ENCODE data around the gene PDE9A.

Gene PDE9A

DNA sequence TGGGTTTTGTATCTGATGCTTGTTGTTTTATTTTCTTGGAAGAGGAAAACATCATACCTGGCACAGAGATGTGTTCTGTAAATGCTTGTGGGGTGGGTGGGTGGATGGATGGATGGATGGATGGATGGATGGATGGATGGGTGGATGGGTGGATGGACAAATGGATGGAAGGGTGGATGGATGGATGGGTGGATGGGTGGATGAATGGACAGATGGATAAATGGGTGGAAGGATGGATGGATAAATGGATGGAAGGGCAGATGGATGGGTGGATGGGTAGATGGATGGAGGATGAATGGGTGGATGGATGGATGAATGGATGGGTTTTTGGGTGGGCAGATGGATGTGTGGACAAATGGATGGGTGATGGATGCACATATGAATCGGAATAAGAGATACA lies 111.5 kb downstream of the PDE9A start:
- TF ChIP-seq, protein P1, sequence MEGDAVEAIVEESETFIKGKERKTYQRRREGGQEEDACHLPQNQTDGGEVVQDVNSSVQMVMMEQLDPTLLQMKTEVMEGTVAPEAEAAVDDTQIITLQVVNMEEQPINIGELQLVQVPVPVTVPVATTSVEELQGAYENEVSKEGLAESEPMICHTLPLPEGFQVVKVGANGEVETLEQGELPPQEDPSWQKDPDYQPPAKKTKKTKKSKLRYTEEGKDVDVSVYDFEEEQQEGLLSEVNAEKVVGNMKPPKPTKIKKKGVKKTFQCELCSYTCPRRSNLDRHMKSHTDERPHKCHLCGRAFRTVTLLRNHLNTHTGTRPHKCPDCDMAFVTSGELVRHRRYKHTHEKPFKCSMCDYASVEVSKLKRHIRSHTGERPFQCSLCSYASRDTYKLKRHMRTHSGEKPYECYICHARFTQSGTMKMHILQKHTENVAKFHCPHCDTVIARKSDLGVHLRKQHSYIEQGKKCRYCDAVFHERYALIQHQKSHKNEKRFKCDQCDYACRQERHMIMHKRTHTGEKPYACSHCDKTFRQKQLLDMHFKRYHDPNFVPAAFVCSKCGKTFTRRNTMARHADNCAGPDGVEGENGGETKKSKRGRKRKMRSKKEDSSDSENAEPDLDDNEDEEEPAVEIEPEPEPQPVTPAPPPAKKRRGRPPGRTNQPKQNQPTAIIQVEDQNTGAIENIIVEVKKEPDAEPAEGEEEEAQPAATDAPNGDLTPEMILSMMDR (conservative IDR thresholded peaks at IDR 0.05; ENCODE audit: low read depth, low read length), result no peak
- H3K4me2 ChIP-seq, result no peak overlapping the region
- H3K4me1 ChIP-seq (ENCODE audit: low read depth, poor library complexity, severe bottlenecking), result no peaks in the 10 kb centered on the region
- H3K4me3 ChIP-seq (IDR thresholded peaks at IDR 0.05; ENCODE audit: insufficient read depth, low read depth, low read length), result no peak overlapping the region
- no peak overlapping the region for H3K9ac ChIP-seq
- H3K27me3 ChIP-seq (ENCODE audit: insufficient read depth, low read depth), result peaks cover 97% of the 10 kb centered on the region
- H3K27ac ChIP-seq, result no peak overlapping the region
- no peaks in the 10 kb centered on the region for H3K36me3 ChIP-seq (ENCODE audit: insufficient read depth)
- H4K20me1 ChIP-seq (ENCODE audit: insufficient read depth), result no peaks in the 10 kb centered on the region
- no peaks in the 10 kb centered on the region for H3K79me2 ChIP-seq (ENCODE audit: insufficient read depth, low read depth)
- no peak overlapping the region for H2AFZ ChIP-seq (ENCODE audit: low read depth)

DNA sequence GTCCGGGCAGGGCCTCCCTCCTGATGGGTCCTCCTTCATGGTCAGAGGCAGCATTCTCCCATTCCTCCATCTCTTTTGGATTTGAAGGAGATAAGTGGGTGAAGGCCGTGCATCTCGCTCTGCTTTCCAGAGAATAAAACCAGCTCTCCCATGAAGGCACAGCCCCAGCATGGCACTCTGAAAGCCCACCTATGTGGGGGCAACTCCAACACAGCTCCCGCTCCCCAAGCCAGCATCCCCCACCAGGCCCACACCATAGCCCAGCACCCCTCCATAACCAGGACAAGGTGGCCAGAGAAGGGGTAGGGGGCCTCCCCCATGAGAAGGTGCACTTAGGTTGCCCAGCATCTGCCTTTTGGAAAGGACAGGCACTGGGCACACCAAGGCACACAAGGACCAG lies 112.2 kb downstream of the PDE9A start:
- TF ChIP-seq, protein P1 (conservative IDR thresholded peaks at IDR 0.05; ENCODE audit: low read depth, low read length), result no peak
- Histone ChIP-seq H3K4me3 (IDR thresholded peaks at IDR 0.05; ENCODE audit: insufficient read depth, low read depth, low read length) (no peak overlapping the region), H3K36me3 (ENCODE audit: insufficient read depth) (no peaks in the 10 kb centered on the region), H3K4me2 (no peak overlapping the region), H2AFZ (ENCODE audit: low read depth) (no peak overlapping the region), H3K9ac (no peak overlapping the region), H3K79me2 (ENCODE audit: insufficient read depth, low read depth) (no peaks in the 10 kb centered on the region), H3K27ac (no peak overlapping the region), H3K27me3 (ENCODE audit: insufficient read depth, low read depth) (peaks cover 97% of the 10 kb centered on the region), H3K4me1 (ENCODE audit: low read depth, poor library complexity, severe bottlenecking) (no peaks in the 10 kb centered on the region), H4K20me1 (ENCODE audit: insufficient read depth) (no peaks in the 10 kb centered on the region)

DNA sequence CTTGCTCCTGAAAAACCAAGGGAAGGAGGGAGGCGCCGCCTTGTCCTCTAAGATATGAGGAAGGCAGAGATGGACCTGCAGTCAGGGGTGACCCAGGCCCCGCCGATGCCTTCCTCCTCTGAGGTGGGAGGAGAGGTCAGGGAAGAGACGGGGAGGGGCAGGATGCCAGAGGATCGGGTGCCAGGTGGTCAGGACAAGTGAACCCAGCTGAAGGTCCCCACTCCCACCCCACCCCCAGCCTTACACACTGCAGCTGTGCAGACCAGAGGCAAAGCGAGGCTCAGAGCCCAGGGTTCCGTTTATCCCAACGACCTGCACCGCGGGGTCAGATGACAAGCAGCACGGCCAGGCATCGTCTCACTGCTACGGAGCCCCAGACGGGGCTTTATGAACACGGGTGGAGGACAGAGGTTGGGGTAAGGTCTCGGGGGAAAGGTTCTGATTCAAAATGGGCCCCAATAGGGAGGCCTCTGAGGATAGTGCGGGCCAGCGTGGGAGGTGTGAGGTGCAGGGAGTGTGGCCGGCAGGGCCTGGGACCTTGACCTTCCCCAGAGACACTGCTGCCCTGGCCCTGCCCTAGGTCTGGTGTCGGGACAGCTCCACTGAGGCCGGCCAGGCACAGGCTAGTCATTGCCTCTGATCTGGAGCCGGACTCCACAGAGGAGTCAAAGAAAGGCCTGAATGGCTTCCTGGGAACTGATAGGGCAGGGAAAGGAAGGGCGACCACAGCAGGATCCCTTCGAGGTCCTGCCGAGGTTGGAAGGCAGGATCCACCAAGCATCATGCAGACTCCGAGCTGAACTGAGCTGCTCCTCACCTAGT lies 113.5 kb downstream of the PDE9A start:
- Histone ChIP-seq H3K27me3 (ENCODE audit: insufficient read depth, low read depth) (peaks cover 96% of the 10 kb centered on the region), H2AFZ (ENCODE audit: low read depth) (no peak overlapping the region), H3K79me2 (ENCODE audit: insufficient read depth, low read depth) (no peaks in the 10 kb centered on the region), H4K20me1 (ENCODE audit: insufficient read depth) (no peaks in the 10 kb centered on the region), H3K36me3 (ENCODE audit: insufficient read depth) (no peaks in the 10 kb centered on the region), H3K9ac (no peak overlapping the region), H3K4me1 (ENCODE audit: low read depth, poor library complexity, severe bottlenecking) (no peaks in the 10 kb centered on the region), H3K4me3 (IDR thresholded peaks at IDR 0.05; ENCODE audit: insufficient read depth, low read depth, low read length) (no peak overlapping the region), H3K27ac (no peak overlapping the region), H3K4me2 (no peak overlapping the region)
- TF ChIP-seq, protein P1 (conservative IDR thresholded peaks at IDR 0.05; ENCODE audit: low read depth, low read length), result no peak

DNA sequence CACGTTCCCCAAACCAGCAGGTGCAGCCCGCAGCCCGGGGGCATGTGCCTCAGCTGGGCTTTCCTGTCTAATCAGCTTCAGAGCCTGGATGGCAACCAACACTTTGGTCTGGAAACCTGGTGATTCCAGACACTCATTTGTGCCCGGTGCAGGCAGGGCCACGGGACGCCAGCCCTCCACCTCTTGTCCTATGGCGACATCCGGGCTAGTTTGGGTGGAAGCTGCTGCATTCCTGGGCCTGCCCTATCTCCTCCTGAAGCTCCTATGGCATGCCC lies 114.1 kb downstream of the PDE9A start:
- peaks cover 96% of the 10 kb centered on the region for H3K27me3 ChIP-seq (ENCODE audit: insufficient read depth, low read depth)
- H3K79me2 ChIP-seq (ENCODE audit: insufficient read depth, low read depth), result no peaks in the 10 kb centered on the region
- no peak overlapping the region for H3K9ac ChIP-seq
- no peaks in the 10 kb centered on the region for H3K36me3 ChIP-seq (ENCODE audit: insufficient read depth)
- TF ChIP-seq, protein P1 (conservative IDR thresholded peaks at IDR 0.05; ENCODE audit: low read depth, low read length), result no peak
- no peaks in the 10 kb centered on the region for H3K4me1 ChIP-seq (ENCODE audit: low read depth, poor library complexity, severe bottlenecking)
- no peak overlapping the region for H3K4me2 ChIP-seq
- H4K20me1 ChIP-seq (ENCODE audit: insufficient read depth), result no peaks in the 10 kb centered on the region
- H2AFZ ChIP-seq (ENCODE audit: low read depth), result no peak overlapping the region
- H3K4me3 ChIP-seq (IDR thresholded peaks at IDR 0.05; ENCODE audit: insufficient read depth, low read depth, low read length), result no peak overlapping the region
- H3K27ac ChIP-seq, result no peak overlapping the region
